Activated CD4-positive, alpha-beta T cell treated with anti-CD3 and anti-CD28 coated beads, Interleukin-2, Interleukin-4, amounts not matched to agents 100 ng/mL and 50 ng/mL, durations not matched to agents 16 hours and 8 hours (primary cell): Measurements from ENCODE around the gene METTL23.
"Not testable (repeated sequence)": the region's sequence is repeated elsewhere in the genome, so short reads cannot be mapped to it uniquely, and the experiment has no call there.

Experiments
- DNase-seq: peaks from one replicate; pipeline ENCODE4 v3.0.0-alpha.2; 2020; ENCODE audit warnings: low spot score

METTL23 gene

DNA sequence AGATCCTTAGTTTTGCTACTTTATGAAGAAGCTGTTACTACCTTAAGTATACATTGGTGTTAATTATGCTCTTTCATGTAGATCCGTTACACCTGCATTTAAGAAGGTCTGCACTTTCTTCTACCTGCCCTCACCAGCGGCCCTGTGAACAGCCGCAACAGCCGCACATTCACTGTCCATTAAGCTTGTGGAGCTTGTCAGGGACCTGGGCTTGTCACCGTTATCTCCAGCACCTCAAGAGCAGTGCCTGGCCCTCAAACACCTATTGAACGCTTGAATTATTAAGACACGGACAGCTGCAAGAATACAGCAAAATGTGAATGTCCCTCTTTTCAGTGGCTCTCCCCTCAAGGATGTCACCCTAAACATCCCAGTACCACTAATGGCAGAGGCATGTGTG is 12.9 kb upstream of the METTL23 start:
- DNase-seq: no peak

DNA sequence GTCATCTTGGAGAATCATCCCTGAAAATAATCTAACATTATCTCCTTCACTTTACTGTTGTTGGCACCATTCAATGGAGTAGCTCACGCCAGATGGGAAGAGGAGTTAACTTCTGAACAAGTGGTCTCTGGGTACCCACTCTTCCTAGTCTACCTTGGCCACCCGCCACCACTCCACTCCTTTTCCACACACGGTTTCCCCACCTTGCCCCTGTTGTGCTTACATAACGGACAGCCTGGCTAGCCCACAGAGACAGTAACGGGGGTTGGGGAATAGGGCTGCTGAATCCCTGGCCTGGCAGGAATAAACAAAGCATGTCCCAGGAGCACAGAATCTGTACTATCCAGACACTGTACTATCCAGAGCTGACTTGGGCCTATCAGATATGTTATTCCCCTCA is 12.3 kb upstream of the METTL23 start:
- no peak for DNase-seq

DNA sequence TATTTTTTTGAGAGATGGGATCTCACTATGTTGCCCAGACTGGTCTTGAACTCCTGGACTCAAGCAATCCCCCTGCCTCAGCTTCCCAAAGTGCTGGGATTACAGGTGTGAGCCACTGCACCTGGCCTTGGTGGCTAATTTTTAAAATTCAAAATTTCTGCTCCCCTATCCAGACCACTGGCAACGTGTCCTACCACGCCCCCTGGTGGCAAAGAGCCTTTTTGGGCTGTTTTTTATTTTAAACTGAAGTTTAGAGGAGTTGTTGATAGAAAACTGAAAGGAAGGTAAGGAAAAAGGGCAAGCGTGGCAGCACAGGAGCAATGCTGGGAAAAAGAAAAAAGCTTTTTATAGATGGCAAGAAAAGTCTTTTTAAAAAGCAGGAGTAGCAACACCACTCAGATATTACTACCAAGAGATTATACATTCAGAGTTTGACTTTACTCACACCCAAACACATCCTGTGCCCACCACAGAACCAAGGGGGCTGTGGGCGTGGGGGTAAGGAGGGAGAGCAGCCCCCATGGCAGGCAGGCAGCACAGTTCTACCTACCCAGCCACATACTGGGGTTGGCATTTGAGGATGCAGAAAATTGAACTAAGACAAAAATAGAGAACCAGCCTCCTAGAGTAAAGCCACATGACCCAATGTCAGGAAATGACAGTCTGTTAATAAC is 11.7 kb upstream of the METTL23 start:
- peak; percentile 71 for DNase-seq

DNA sequence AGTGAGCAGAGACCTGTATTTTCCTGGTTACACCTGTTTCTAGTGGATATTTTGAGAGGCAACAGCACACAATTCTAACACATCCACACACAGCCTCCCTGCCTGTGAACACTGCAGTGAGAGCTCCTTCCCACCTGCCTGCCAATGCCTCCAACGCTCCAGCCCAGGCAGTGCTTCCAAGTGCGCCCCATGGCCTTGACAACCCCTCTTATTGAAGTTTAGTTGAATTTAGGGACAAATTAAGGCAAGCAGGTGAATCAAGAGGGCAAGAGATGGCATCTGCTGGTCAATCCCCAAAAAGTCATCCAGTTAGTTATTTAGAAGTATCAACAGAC is 11.2 kb upstream of the METTL23 start:
- no peak for DNase-seq

DNA sequence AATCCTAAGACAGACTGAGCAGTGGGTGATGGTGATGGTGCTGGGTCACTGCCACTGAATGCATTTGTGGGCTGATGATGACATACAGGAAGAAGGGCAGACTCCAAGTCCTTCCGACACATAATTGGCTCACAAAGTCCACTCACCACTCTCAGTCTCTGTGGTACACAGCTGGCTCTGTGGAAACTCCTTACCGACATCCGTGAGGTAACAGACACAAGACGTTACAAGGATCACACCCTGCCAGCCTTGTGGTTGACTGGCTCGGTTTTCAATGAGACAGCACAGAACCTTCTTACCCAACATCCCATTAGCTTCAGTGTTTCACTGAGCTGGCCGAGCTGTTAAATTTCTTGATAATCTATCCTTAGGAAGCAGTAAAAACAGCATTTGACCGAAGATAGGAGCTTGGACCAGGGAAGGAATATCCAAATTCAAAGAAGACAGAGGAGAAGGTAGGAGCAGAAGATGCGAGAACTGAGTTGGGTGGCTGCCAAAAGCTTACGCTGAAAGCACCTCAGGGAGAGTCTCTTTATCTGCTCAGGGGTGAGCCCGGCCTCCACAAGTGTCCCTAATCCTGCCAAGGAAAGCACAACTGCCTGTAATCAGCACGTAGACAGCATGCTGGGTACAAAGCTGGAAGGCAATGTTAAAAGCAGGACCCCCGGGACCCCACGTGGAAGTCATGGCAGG is 10.3 kb upstream of the METTL23 start:
- DNase-seq: no peak

DNA sequence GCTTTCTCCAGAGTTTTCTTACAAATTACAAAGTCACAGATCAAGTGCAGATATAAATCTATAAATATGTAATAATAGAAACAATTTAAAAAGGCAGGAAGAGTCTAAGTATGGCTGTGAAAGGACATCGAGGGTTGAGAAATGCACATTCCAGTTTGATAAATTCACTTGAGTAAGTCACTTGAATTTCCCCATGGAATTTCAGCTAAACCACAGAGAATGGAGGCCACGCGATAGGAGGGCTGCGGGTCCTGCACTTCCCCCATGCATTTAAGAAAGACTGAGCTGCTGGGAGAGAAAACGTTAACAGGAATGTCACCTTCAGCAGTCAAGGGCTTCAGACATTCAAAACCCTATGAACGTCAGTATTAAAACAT is 9.8 kb upstream of the METTL23 start:
- DNase-seq: no peak

DNA sequence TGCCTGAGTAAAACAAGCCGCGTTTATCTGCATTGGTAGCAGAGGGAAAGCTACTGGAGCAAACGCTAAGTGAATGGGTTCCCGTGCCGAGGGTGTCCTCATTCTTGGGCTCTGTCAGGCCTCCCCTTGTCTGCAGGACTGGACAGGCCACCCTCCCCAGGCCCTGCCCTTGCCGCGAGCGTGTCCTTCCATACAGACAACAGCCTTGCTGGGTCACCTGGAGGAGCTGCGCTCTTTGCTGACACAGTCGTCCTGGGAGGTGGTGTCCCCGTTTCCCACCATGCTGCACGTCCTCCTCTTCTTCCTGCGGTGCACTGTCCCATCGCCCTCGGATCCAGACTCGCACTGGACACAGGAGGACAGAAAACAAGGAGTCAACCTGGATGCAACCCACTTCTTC is 8.1 kb upstream of the METTL23 start:
- no peak for DNase-seq

DNA sequence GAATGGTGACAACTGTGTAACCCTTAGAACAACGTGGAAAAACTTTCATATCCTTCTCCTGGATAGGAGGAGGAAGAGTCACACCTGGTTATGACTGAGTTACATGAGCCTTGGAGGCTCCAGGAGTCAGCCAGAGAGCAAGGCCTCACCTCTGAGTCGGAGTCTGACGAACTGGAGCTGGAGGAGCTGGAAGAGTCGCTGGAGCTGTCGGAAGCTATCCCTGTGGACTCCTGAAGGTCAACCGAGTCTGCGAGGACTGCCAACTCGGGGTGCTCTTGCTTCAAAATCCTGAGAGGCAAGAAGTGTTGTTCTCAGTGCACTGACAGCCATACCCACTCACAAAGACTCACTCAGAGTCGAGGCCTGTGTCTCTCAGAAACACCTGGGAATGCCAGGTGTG is 6.4 kb upstream of the METTL23 start:
- no peak for DNase-seq

DNA sequence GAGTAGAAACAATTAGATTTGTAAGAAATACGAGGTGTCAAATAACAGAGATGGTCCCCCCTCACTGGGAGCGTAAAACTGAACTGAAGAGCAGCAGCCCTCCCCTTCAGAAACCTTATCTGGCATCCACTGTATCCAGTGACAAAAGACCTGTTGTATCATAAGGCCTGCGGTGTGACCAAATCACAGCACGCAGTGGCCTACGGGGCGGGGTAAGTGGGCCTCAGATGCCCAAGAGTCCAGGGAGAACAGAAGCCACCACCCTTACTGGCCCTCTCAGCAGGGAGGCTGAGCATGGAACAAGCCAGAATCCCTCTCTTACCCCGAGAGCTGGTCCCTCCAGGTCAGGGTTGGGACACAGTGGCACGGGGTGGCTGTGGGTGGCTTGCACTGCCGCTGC is 5.7 kb upstream of the METTL23 start:
- no peak for DNase-seq

DNA sequence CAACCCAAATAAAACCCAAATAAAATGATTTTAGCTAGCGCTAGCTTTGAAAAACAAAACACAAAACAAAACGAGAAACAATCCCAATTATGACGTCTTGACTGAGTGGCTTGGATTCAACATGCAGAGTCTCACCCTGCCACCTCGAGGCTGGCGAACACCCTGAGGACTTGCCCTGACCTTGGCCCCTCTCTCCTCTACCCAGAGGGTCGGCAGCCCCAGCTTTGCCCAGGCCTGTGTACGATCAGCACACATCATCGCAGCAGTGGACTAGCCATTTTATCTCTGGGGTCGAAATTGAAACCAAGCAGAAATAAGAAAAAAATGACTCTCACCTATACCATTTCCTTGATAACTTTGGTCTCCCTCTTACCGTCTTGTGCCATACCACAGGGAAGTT is 5.2 kb upstream of the METTL23 start:
- DNase-seq: no peak

DNA sequence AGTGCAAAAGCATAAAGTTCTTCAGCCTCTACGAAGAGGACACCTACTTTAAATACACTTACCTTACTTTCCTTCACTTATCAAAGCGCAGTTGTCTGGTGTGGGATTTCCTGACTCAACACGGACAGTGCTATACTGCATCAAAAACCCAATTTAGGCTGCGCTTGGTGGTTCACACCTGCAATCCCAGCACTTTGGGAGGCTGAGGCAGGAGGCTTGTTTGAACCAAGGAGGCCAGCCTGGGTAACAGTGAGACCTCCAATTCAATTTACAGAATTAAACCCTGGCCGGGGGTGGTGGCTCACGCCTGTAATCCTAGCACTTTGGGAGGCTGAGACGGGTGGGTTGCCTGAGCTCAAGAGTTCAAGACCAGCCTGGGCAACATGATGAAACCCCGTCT is 4.4 kb upstream of the METTL23 start:
- DNase-seq: no peak

DNA sequence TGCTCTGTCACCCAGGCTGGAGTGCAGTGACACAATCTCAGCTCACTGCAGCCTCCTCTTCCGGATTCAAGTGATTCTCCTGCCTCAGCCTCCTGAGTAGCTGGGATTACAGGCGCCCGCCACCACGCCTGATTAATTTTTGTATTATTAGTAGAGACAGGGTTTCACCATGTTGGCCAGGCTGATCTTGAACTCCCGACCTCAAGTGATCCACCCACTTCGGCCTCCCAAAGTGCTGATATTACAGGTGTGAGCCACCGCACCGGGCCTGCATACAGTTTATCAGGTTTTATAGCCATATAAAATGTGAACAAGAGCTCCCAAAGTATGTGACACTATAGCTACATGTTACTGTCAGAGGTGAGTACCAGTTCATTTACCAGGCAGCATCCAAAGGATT is 3.7 kb upstream of the METTL23 start:
- DNase-seq: not testable (repeated sequence)

DNA sequence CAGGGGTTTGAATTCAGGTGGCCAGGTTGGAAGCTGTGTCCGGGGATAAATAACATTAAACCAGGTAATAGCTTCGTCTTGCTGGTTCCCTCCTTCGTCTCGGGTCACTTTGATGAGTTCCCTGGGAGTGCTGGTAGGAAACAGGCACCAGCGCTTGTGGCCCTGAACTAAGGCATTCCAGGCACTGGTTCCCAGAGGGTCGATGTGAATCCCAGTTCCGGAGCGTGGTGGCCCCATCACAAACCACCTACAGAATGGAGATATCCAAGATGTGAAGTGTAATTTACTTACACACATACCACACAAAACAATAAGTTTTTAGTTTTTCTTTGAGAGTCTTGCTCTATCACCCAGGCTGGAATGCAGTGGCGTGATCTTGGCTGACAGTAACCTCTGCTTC is 2.8 kb upstream of the METTL23 start:
- DNase-seq: no peak

DNA sequence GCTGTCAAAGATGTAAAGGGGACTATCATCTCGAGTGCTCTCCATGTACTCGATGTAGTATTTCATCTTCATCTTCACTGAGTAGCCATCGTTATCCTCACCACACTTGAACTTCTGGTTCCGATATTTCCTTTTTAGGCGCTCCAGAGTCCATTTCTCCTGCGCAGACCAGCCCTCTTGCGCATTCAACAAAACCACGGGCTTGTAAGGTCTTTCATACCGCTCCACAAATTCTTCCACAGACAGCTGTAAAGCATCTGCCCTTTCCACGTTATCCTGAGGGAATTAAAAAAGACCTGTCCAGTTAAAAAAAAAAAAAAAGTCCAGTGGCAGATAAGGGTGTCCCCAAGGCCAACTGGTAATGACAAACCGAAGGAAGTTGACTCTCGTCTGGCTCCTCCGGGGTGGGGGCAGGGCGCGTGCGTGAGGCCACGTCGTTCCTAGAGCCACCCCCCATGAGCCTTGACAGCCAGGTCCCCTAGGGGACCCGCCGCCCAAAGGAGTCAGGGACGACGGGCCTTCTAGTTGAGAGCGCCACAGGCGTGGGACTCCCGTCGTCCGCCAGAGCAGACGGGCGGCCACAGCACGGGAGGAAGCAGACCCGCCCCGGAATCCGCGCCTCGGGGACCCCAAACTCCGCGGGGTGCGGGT is 934 bp upstream of the METTL23 start:
- peak; percentile 73 for DNase-seq

DNA sequence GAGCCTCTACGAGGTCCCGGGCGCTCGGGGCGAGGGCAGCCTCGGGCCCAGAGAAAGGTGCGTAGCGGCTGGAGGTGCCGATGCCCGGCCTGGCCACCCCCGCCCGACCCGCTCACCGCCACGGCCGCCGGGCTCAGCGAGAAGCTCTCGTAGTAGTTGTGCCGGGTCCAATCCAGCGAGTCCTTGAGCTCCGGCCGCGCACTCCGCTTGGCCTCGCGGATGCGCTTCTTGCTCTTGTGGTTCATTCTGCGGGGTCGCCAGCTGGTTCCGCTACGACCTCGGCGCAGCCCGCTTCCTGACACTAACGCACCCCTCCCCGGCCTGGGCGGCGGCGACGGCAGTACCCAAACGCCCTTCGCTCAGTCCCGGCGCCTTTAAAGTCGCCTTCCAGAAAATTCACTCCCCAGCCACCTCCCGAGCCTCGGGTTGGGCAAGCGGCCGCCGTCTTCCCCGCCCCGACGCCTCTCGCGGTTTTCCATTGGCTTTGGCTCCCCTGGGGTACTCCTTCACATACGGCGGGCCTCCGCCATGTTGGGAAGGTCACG is 336 bp upstream of the METTL23 start, which contains the start of gene JMJD6:
TSS of gene JMJD6 (minus strand) at position 376 of the 545 bp plus-strand sequence. CDS start at position 245, 131 bp downstream.
- peak; percentile 99 for DNase-seq

DNA sequence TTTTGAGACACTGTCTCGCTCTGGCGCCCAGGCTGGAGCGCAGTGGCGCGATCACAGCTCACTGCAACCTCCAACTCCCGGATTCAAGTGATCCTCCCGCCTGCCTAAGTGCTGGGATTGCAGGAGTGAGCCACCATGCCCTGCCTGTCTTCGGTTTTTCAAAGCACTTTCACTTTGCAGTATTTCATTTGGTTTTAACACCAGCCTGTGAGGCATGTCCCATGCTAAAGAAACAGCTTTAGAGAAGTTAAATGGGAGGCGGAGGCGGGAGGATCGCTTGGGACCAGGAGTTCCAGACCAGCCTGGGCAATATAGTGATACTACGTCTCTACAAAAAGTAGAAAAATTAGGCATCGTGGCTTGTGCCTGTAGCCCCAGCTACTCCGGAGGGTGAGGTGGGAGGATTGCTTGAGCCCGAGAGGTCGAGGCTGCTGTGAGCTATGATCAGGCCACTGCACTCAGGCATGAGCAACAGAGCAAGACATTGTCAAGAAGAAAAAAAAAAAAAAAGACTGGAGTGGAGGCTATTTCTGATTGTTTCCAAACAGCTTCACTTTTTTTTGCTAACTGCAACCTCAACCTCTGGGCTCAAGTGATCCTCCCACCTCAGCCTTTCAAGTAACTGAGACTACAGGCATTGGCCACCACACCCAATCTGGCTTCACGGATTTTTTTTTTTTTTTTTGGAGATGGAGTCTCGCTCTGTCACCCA is 1.3 kb downstream of the METTL23 start:
- no peak for DNase-seq

DNA sequence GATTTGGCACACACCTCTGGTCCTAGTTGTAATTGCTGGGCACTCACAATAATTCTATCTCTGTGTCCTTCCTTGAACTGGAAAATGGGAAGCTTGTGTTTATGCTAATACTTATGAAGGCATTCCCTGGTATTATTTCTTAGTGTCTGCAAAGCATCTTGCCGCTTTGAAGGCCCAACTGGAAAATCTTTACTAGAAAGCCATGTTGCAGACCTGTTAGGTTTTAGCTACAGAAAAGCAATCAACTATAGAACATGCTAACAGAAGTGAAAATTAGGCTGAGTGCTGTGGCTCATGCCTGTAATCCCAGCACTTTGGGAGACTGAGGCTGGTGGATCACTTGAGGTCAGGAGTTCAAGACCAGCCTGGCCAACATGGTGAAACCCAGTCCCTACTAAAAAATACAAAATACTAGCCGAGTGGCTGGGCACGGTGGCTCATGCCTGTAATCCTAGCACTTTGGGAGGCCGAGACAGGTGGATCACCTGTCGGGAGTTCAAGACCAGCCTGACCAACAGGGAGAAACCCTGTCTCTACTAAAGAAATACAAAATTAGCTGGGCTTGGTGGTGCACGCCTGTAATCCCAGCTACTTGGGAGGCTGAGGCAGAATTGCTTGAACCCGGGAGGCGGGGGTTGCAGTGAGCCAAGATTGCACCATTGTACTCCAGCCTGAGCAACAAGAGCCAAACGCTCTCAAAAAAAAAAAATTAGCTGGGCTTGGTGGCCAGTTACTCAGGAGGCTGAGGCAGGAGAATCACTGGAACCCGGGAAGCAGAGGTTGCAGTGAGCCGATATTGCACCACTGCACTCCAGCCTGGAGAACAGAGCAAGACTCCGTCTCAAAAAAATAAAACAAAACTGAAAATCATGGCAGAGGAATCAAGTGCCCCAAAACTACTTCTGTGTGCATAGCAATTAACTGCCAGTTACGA is 5.4 kb downstream of the METTL23 start:
- not testable (repeated sequence) for DNase-seq

DNA sequence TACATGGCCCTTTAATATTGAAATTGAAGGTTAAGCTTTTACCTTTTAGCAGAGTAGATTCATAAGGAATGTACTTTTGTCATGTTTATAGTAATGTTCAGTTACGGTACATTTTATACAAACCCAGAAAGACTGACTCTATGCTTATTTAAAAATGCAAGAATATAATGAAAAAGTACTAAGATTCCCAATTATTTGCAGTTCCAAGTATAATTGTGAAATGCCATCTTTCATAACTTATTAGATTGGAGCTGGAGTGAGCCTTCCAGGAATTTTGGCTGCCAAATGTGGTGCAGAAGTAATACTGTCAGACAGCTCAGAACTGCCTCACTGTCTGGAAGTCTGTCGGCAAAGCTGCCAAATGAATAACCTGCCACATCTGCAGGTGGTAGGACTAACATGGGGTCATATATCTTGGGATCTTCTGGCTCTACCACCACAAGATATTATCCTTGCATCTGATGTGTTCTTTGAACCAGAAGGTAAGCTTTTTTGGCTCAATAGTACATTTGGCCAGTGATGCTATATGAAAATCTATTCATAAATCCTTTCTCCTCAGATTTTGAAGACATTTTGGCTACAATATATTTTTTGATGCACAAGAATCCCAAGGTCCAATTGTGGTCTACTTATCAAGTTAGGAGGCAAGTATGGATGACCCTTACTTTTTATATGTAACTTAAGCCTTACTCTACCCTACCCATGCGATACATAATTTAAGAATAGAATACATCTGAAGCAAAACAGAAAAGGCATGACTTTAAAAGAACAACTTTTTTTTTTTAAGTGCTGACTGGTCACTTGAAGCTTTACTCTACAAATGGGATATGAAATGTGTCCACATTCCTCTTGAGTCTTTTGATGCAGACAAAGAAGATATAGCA is 6.3 kb downstream of the METTL23 start:
- no peak for DNase-seq

DNA sequence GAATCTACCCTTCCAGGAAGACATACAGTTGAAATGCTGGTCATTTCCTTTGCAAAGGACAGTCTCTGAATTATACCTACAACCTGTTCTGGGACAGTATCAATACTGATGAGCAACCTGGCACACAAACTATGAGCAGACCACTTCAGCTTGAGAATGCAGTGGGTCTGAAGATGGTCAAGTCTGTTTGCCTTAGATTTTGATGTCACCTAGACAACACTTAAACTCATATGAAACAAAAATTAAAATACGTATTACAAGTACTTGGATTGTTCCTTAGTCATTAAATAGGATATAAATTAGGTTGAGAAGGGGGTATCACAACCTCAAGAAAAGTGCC is 6.9 kb downstream of the METTL23 start:
- no peak for DNase-seq

DNA sequence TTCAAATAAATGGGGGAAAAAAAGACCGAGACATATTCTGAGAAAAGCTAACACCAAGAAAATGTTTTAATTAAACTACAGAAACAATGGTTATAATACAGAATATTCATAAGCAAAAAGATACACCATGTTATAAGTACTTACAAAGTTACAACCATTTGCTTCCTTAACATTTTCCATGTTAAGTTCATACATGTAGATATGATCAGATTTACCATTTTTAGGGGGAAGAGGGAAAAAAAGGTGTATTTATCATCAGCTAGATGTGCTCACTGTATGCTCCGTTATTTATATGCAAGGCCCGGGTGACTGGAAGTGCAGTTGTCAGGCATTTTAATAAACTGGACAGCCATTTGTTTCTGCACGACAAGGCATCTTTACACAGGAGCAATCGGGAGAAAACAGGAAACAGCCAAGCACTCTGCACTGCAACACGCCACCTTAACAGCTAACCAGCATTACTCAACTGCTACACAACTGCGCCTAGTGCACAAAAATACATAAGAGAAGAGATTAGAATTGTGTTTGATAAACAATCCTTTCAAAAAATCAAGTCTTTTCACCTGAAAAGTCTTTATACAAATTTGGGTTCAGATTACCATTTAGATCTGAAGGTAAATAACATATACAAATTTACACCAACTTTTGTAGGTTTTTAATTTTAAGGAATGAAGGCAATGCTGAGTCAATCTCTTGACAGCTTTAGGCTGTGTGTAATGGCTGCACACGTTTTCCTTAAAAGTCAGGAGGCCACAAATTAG is 7.6 kb downstream of the METTL23 start:
- DNase-seq: no peak
